Measurements from ENCODE around the gene ALG5. TPM values are rescaled to one million over a fixed set of nuclear protein-coding genes. Genes with fewer than 3 reads are reported as not detected.
A peak's percentile ranks its signal among the peaks of the same experiment; 100 is the strongest.

The ALG5 gene
- total RNA-seq, 1 experiment from 2014 or later: 27.0 TPM

DNA sequence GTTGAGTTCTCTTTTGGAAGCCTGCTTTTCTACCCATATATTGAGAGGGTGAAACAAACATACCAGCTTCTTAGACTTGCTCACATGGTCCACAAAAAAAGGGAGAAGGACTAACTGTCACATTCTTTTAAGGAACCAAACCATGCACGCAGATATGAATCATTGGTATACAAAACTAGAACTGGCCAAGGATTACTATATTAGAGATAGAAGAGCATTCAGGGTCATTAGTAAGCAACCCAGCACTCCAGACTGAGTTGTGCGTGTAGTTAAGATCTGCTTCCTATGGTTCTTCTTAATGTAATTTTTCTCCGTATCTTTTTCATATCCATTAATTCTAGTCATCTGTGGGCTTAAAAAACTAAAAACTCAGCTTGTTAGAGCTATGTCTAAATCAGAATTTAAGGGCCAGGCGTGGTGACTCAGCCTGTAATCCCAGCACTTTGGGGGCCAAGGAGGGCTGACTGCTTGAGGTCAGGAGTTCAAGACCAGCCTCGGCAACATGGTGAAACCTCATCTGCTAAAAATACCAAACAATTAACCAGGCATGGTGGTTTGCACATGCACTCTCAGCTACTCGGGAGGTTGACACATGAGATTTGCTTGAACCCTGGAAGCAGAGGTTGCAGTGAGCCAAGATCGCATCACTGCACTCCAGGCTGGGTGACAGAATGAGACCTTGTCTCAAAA, 19.6 kb downstream of the ALG5 start:
- no peak overlapping the region for H4K91ac ChIP-seq (ENCODE audit: insufficient read length, low read depth, low read length)
- H3K4me3 Mint-ChIP-seq: no peak overlapping the region
- H3K9me3 ChIP-seq (ENCODE audit: control insufficient read depth, low read depth, low read length): no peaks in the 10 kb centered on the region
- H3K4me1 Mint-ChIP-seq: no peaks in the 10 kb centered on the region
- H2BK5ac ChIP-seq (ENCODE audit: insufficient read length, low read length): no peak overlapping the region
- H3K56ac ChIP-seq (ENCODE audit: insufficient read length, low read depth, low read length): no peak overlapping the region
- no peak overlapping the region for H3K9ac ChIP-seq (ENCODE audit: extremely low read depth, insufficient read length, low read length)
- no peak overlapping the region for H3K23ac ChIP-seq (ENCODE audit: insufficient read length, low read depth, low read length)
- H3K27me3 Mint-ChIP-seq (ENCODE audit: low read depth): no peaks in the 10 kb centered on the region
- H3K14ac ChIP-seq (ENCODE audit: insufficient read depth, low read length): no peak overlapping the region
- H3K79me1 ChIP-seq (ENCODE audit: insufficient read depth, low read depth, low read length, poor library complexity, severe bottlenecking): no peaks in the 10 kb centered on the region
- H3K4ac ChIP-seq (ENCODE audit: low read depth, low read length): no peak overlapping the region
- H3K79me2 ChIP-seq (ENCODE audit: insufficient read depth, low read length): no peaks in the 10 kb centered on the region
- peak overlapping the region in 1 of 3 experiments; percentile 28; a peak in 1 of 7 replicates for H3K27ac Mint-ChIP-seq
- no peak overlapping the region for H2AK5ac ChIP-seq (ENCODE audit: insufficient read length, low read length)
- H2BK120ac ChIP-seq (ENCODE audit: low read depth, low read length, poor library complexity, severe bottlenecking): no peak overlapping the region
- no peaks in the 10 kb centered on the region for H3K27me3 ChIP-seq (ENCODE audit: insufficient read depth, low read length)
- no peak overlapping the region for H4K5ac ChIP-seq (ENCODE audit: insufficient read length, low read depth, low read length)
- H3K36me3 Mint-ChIP-seq (ENCODE audit: insufficient read depth in 1 of 3, low read depth in 3 of 3): peaks cover 24 to 50% (median 28%) of the 10 kb centered on the region in 3 experiments
- no peaks in the 10 kb centered on the region for H4K20me1 ChIP-seq (ENCODE audit: control insufficient read depth, insufficient read depth, insufficient read length)
- TF ChIP-seq, protein P1, sequence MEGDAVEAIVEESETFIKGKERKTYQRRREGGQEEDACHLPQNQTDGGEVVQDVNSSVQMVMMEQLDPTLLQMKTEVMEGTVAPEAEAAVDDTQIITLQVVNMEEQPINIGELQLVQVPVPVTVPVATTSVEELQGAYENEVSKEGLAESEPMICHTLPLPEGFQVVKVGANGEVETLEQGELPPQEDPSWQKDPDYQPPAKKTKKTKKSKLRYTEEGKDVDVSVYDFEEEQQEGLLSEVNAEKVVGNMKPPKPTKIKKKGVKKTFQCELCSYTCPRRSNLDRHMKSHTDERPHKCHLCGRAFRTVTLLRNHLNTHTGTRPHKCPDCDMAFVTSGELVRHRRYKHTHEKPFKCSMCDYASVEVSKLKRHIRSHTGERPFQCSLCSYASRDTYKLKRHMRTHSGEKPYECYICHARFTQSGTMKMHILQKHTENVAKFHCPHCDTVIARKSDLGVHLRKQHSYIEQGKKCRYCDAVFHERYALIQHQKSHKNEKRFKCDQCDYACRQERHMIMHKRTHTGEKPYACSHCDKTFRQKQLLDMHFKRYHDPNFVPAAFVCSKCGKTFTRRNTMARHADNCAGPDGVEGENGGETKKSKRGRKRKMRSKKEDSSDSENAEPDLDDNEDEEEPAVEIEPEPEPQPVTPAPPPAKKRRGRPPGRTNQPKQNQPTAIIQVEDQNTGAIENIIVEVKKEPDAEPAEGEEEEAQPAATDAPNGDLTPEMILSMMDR (conservative IDR thresholded peaks at IDR 0.05): no peak
- H3K18ac ChIP-seq (ENCODE audit: insufficient read length, low read depth, low read length): no peak overlapping the region
- DNase-seq: no peak
- no peak overlapping the region for H2BK20ac ChIP-seq (ENCODE audit: low read depth, low read length, poor library complexity, severe bottlenecking)
- H3K23me2 ChIP-seq (ENCODE audit: insufficient read length, low read depth, low read length, poor library complexity, severe bottlenecking): no peaks in the 10 kb centered on the region
- no peak overlapping the region for H3T11ph ChIP-seq (ENCODE audit: low read length)
- no peak overlapping the region for H2AFZ ChIP-seq (ENCODE audit: low read length)
- peaks cover 3 to 7% of the 10 kb centered on the region in 2 experiments; a peak in 3 of 5 replicates for H3K9me3 Mint-ChIP-seq
- no CpG with 5 or more reads among the region's 7 CpGs for WGBS (ENCODE audit: extremely low coverage, insufficient read length, low lambda C conversion rate)
- H3K4me2 ChIP-seq (ENCODE audit: insufficient read depth, insufficient read length, low read length): no peak overlapping the region
- no peak overlapping the region for H4K8ac ChIP-seq (replicated peaks; ENCODE audit: insufficient read length, low read depth, low read length)
- H3K27ac ChIP-seq (ENCODE audit: insufficient read length, low read depth, low read length): no peak overlapping the region
- no peaks in the 10 kb centered on the region for H3K4me1 ChIP-seq (ENCODE audit: insufficient read depth, low read length)
- H2BK15ac ChIP-seq (ENCODE audit: low read depth, low read length): no peak overlapping the region
- H2BK12ac ChIP-seq (ENCODE audit: insufficient read length, low read depth, low read length): no peak overlapping the region
